HCT116 (cell line): ENCODE results near the gene DENND2A.

Source experiments
- CTCF ChIP-seq, 3 experiments: fragments of 200-600 bp in 1 of 3; sonication (generic) in 1 of 3; IDR thresholded peaks in 2 of 3; conservative IDR thresholded peaks in 1 of 3; 2 replicates each; pipeline ENCODE4 v1.5.1; 2012 to 2017; ENCODE audit warnings: low read depth in 2 of 3, low read length in 2 of 3, antibody characterized with exemption in 1 of 3, borderline replicate concordance in 1 of 3, control low read depth in 1 of 3, mild to moderate bottlenecking in 1 of 3, mixed read lengths in 1 of 3, mixed run types in 1 of 3, moderate library complexity in 1 of 3; ENCODE audit not compliant: insufficient read depth in 1 of 3
- EZH2 ChIP-seq: fragments of 200-600 bp; sonication (generic); IDR thresholded peaks from 2 replicates; pipeline ENCODE4 v1.6.1; 2017; ENCODE audit warnings: antibody characterized with exemption, mixed run types
- MAX ChIP-seq: IDR thresholded peaks from 2 replicates; pipeline ENCODE4 v1.6.1; 2012
- POLR2A ChIP-seq: IDR thresholded peaks from 2 replicates; pipeline ENCODE4 v1.7.0; 2011; ENCODE audit warnings: borderline replicate concordance; ENCODE audit not compliant: insufficient read depth, insufficient read length; ENCODE audit errors: extremely low read depth
- POLR2AphosphoS5 ChIP-seq: IDR thresholded peaks from 2 replicates; pipeline ENCODE4 v1.6.1; 2011; ENCODE audit warnings: mild to moderate bottlenecking, low read depth, low read length, moderate library complexity
- SP1 ChIP-seq: IDR thresholded peaks from 2 replicates; pipeline ENCODE4 v1.6.1; 2012; ENCODE audit warnings: low read depth
- ZBTB33 ChIP-seq: IDR thresholded peaks from 2 replicates; pipeline ENCODE4 v1.6.1; 2011; ENCODE audit warnings: mild to moderate bottlenecking, low read length, moderate library complexity; ENCODE audit not compliant: insufficient replicate concordance; ENCODE audit errors: extremely low read depth
- ZNF274 ChIP-seq: fragments of 200-500 bp; sonication (Bioruptor generic); IDR thresholded peaks from 2 replicates; pipeline ENCODE4 v1.6.1; 2014; ENCODE audit warnings: mild to moderate bottlenecking, low read depth, low read length, inconsistent platforms

GRCh38 chr7:140601566-140602174 is 38.9 kb downstream of the DENND2A start:
- no peak for TF ChIP-seq POLR2AphosphoS5
- no peak for TF ChIP-seq MAX
- TF ChIP-seq CTCF (IDR thresholded peaks at IDR 0.05 in 2 of 3, conservative IDR thresholded peaks at IDR 0.05 in 1 of 3; ENCODE audit: borderline replicate concordance in 1 of 3, insufficient read depth in 1 of 3, low read depth in 2 of 3, low read length in 2 of 3): no peak
- TF ChIP-seq ZNF274: no peak
- TF ChIP-seq SP1: no peak
- no peak for TF ChIP-seq EZH2
- no peak for TF ChIP-seq POLR2A
- TF ChIP-seq ZBTB33: no peak
